ENCODE measurements around the gene UBA7. TPM values are rescaled to one million over a fixed set of nuclear protein-coding genes. Genes with fewer than 3 reads are reported as not detected.
A peak's percentile ranks its signal among the peaks of the same experiment; 100 is the strongest.

The UBA7 gene
- total and polyA plus RNA-seq, 2 of the 13 experiments (the other 11 are each of a cell fraction or from before 2014, with no cell fraction given) = 9.5 to 16.5 TPM

DNA sequence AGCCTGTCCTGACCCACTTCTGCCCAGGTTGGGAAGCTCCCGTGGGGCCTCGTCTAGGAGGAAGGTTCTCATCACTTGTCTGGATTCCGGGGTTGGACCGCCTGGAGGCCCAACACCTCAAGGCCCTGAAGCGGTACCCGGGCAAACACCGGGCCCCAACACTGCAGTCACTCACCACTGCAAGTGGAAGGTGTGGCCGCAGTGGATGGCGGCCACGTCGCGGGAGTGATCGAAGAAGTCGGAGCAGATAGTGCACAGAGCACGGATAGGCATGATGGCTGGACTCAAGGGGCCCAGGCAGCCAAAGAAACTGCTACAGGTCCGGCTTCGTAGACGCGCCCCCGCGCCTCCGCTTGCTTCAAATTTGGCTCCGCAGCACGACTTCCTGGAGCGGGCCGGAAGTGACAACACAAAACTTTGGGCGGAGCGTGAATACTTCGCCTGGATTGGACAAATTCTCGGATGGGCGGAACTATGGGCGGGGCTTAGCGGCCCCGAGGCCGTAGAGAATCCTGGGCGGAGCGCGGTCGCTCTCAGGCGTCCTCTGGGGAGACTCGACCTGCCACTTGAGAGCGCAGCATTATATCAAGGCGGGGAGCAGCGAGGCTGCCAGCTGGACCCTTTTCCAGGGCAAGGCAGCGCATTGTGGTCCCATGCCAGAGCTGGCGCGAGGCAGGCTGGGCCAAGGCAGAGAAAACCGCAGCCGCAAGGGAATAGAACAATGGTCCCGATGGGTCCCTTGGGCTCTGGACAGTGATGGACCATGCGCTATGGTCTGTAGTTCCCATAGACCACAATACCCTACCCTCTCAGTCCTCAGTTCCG, 42.6 kb upstream of the UBA7 start, which contains the start of gene TRAIP (continued):
- TF ChIP-seq NRL (CRISPR knock-in tag; IDR thresholded peaks at IDR 0.05; ENCODE audit: borderline replicate concordance) (peak; percentile 22; the same call in 1 of the 2 replicates), NFE2L1 (CRISPR knock-in tag; IDR thresholded peaks at IDR 0.05; ENCODE audit: borderline replicate concordance) (no peak), AHR (CRISPR knock-in tag; IDR thresholded peaks at IDR 0.05) (no peak), KLF9 (CRISPR knock-in tag; IDR thresholded peaks at IDR 0.05; ENCODE audit: low read depth) (0 out of 2 replicates have a peak, but pooled peaks have one; percentile 70), MIER2 (CRISPR knock-in tag; IDR thresholded peaks at IDR 0.05) (no peak), ARNT (IDR thresholded peaks at IDR 0.05) (no peak), ZBTB7B (CRISPR knock-in tag; IDR thresholded peaks at IDR 0.05) (no peak; the same call in 1 of the 2 replicates), NFYB (CRISPR knock-in tag; IDR thresholded peaks at IDR 0.05) (peak; percentile 84), MZF1 (CRISPR knock-in tag; IDR thresholded peaks at IDR 0.05; ENCODE audit: borderline replicate concordance) (no peak), MED13 (CRISPR knock-in tag; IDR thresholded peaks at IDR 0.05) (no peak), NFKB2 (CRISPR knock-in tag; IDR thresholded peaks at IDR 0.05; ENCODE audit: borderline replicate concordance) (no peak), MEF2D (CRISPR knock-in tag; IDR thresholded peaks at IDR 0.05) (no peak; the same call in 1 of the 2 replicates), KLF16 (CRISPR knock-in tag; IDR thresholded peaks at IDR 0.05) (peak in 1 of 2 experiments; percentile 69; a peak in 1 of 4 replicates), KAT7 (CRISPR knock-in tag; IDR thresholded peaks at IDR 0.05; ENCODE audit: borderline replicate concordance) (no peak; the same call in 1 of the 2 replicates), ZNF550 (CRISPR knock-in tag; IDR thresholded peaks at IDR 0.05; ENCODE audit: borderline replicate concordance) (no peak)
- TF ChIP-seq, protein P1, sequence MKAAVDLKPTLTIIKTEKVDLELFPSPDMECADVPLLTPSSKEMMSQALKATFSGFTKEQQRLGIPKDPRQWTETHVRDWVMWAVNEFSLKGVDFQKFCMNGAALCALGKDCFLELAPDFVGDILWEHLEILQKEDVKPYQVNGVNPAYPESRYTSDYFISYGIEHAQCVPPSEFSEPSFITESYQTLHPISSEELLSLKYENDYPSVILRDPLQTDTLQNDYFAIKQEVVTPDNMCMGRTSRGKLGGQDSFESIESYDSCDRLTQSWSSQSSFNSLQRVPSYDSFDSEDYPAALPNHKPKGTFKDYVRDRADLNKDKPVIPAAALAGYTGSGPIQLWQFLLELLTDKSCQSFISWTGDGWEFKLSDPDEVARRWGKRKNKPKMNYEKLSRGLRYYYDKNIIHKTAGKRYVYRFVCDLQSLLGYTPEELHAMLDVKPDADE (CRISPR knock-in tag; IDR thresholded peaks at IDR 0.05) = no peak
- TF ChIP-seq, protein P2, sequence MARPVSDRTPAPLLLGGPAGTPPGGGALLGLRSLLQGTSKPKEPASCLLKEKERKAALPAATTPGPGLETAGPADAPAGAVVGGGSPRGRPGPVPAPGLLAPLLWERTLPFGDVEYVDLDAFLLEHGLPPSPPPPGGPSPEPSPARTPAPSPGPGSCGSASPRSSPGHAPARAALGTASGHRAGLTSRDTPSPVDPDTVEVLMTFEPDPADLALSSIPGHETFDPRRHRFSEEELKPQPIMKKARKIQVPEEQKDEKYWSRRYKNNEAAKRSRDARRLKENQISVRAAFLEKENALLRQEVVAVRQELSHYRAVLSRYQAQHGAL (CRISPR knock-in tag; IDR thresholded peaks at IDR 0.05; ENCODE audit: not compliant biosample characterization) = peak; percentile 79
- TF ChIP-seq, protein P3, sequence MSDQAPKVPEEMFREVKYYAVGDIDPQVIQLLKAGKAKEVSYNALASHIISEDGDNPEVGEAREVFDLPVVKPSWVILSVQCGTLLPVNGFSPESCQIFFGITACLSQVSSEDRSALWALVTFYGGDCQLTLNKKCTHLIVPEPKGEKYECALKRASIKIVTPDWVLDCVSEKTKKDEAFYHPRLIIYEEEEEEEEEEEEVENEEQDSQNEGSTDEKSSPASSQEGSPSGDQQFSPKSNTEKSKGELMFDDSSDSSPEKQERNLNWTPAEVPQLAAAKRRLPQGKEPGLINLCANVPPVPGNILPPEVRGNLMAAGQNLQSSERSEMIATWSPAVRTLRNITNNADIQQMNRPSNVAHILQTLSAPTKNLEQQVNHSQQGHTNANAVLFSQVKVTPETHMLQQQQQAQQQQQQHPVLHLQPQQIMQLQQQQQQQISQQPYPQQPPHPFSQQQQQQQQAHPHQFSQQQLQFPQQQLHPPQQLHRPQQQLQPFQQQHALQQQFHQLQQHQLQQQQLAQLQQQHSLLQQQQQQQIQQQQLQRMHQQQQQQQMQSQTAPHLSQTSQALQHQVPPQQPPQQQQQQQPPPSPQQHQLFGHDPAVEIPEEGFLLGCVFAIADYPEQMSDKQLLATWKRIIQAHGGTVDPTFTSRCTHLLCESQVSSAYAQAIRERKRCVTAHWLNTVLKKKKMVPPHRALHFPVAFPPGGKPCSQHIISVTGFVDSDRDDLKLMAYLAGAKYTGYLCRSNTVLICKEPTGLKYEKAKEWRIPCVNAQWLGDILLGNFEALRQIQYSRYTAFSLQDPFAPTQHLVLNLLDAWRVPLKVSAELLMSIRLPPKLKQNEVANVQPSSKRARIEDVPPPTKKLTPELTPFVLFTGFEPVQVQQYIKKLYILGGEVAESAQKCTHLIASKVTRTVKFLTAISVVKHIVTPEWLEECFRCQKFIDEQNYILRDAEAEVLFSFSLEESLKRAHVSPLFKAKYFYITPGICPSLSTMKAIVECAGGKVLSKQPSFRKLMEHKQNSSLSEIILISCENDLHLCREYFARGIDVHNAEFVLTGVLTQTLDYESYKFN (CRISPR knock-in tag; conservative IDR thresholded peaks at IDR 0.05) = peak; percentile 47; the same call in 1 of the 2 replicates
- TF ChIP-seq, protein P4, sequence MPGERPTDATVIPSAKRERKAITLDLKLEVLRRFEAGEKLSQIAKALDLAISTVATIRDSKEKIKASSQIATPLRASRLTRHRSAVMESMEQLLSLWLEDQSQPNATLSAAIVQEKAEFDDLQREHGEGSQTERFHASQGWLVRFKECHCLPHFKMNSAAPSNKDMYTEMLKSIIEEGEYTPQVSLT (CRISPR knock-in tag; IDR thresholded peaks at IDR 0.05; ENCODE audit: borderline replicate concordance, low read depth) = no peak
- TF ChIP-seq, protein P5, sequence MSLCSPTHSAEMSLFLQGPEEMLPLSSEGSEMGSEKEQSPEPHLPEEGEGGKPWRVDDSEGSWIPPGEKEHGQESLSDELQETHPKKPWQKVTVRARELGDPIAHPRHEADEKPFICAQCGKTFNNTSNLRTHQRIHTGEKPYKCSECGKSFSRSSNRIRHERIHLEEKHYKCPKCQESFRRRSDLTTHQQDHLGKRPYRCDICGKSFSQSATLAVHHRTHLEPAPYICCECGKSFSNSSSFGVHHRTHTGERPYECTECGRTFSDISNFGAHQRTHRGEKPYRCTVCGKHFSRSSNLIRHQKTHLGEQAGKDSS (CRISPR knock-in tag; IDR thresholded peaks at IDR 0.05; ENCODE audit: borderline replicate concordance, low read depth) = no peak
- TF ChIP-seq, protein P6, sequence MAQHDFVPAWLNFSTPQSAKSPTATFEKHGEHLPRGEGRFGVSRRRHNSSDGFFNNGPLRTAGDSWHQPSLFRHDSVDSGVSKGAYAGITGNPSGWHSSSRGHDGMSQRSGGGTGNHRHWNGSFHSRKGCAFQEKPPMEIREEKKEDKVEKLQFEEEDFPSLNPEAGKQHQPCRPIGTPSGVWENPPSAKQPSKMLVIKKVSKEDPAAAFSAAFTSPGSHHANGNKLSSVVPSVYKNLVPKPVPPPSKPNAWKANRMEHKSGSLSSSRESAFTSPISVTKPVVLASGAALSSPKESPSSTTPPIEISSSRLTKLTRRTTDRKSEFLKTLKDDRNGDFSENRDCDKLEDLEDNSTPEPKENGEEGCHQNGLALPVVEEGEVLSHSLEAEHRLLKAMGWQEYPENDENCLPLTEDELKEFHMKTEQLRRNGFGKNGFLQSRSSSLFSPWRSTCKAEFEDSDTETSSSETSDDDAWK (CRISPR knock-in tag; IDR thresholded peaks at IDR 0.05) = no peak

All from HepG2 (cell line).